Vagina (tissue), 2 donors: ENCODE data around the gene OR52K2.

ENCODE experiments used
- POLR2A ChIP-seq, 2 donors: fragments of 450-650 bp; IDR thresholded peaks; one replicate each; pipeline ENCODE4 v1.6.1; 2017; ENCODE audit warnings: antibody characterized with exemption in 2 of 2, mild to moderate bottlenecking in 2 of 2, moderate library complexity in 2 of 2
- POLR2AphosphoS5 ChIP-seq, 2 donors: sonication (generic); formaldehyde crosslinking; IDR thresholded peaks; one replicate each; pipeline ENCODE4 v1.9.0; 2017; ENCODE audit warnings: antibody characterized with exemption in 2 of 2, mild to moderate bottlenecking in 2 of 2, low read depth in 1 of 2; ENCODE audit not compliant: insufficient read depth in 1 of 2
- TF ChIP-seq, protein P1 (sequence below), 3 experiments: fragments of 450-650 bp in 2 of 3; fragments of 200-600 bp in 1 of 3; sonication (generic) in 1 of 3; IDR thresholded peaks; one replicate each; pipeline ENCODE4 v1.5.1; 2017 to 2019; ENCODE audit warnings: antibody characterized with exemption in 3 of 3, mild to moderate bottlenecking in 2 of 3, moderate library complexity in 2 of 3

DNA sequence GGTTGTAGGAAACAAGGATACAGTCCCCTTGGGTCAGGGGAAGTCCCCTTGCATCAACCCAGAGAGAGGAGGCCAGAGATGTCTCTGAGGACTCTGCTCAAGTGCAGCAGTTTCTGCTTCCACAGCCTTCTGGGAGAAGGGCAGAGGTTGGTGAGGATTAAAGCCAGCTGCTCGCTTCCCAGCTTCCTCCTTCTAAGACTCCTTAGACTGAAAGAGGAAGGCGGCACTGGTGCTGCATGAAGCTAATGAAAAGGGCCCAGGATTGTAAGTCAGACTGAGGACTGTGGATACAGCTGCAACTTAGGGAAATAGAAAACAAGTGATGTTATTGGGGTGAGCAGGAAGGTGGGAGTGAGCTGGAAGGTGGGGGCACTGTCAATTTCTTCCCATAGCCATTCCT, 33.4 kb downstream of the OR52K2 start, which contains the start of gene OR52K1:
- TF ChIP-seq, protein P1, sequence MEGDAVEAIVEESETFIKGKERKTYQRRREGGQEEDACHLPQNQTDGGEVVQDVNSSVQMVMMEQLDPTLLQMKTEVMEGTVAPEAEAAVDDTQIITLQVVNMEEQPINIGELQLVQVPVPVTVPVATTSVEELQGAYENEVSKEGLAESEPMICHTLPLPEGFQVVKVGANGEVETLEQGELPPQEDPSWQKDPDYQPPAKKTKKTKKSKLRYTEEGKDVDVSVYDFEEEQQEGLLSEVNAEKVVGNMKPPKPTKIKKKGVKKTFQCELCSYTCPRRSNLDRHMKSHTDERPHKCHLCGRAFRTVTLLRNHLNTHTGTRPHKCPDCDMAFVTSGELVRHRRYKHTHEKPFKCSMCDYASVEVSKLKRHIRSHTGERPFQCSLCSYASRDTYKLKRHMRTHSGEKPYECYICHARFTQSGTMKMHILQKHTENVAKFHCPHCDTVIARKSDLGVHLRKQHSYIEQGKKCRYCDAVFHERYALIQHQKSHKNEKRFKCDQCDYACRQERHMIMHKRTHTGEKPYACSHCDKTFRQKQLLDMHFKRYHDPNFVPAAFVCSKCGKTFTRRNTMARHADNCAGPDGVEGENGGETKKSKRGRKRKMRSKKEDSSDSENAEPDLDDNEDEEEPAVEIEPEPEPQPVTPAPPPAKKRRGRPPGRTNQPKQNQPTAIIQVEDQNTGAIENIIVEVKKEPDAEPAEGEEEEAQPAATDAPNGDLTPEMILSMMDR (IDR thresholded peaks at IDR 0.05): no peak
- TF ChIP-seq POLR2A (IDR thresholded peaks at IDR 0.05): no peak
- TF ChIP-seq POLR2AphosphoS5 (IDR thresholded peaks at IDR 0.05; ENCODE audit: insufficient read depth in 1 of 2, low read depth in 1 of 2): no peak
